Measurements from ENCODE around the gene MED12.

MED12 gene

GRCh38 chrX:71118032-71118984, at the start of gene MED12:
TSS of gene MED12 (plus strand) at chrX:71118596. CDS start at chrX:71118755, 159 bp downstream.
- DNase-seq, result peak; percentile 55

GRCh38 chrX:71070531-71070930, 47.9 kb upstream of the MED12 start:
- no peak for DNase-seq

GRCh38 chrX:71081330-71082123, 36.9 kb upstream of the MED12 start:
- DNase-seq, result peak; percentile 35

GRCh38 chrX:71082124-71082647, 36.2 kb upstream of the MED12 start:
- no peak for DNase-seq

GRCh38 chrX:71082822-71083221, 35.6 kb upstream of the MED12 start:
- no peak for DNase-seq

GRCh38 chrX:71085900-71086299, 32.5 kb upstream of the MED12 start:
- DNase-seq, result no peak

GRCh38 chrX:71091263-71091662, 27.1 kb upstream of the MED12 start:
- no peak for DNase-seq

- no peak for DNase-seq
Observed at GRCh38 chrX:71095033-71095432, 23.4 kb upstream of the MED12 start.

- peak; percentile 75 for DNase-seq
Observed at GRCh38 chrX:71095555-71095980, 22.8 kb upstream of the MED12 start, which contains the start of gene FOXO4. TSS of gene FOXO4 (plus strand) at chrX:71095851. CDS start at chrX:71096529, 678 bp downstream.

- no peak for DNase-seq
Observed at GRCh38 chrX:71095981-71096759, 22.2 kb upstream of the MED12 start.

GRCh38 chrX:71096760-71097032, 21.7 kb upstream of the MED12 start:
- no peak for DNase-seq

GRCh38 chrX:71098302-71098701, 20.1 kb upstream of the MED12 start:
- DNase-seq, result peak; percentile 8

GRCh38 chrX:71098951-71099506, 19.4 kb upstream of the MED12 start:
- DNase-seq, result no peak

GRCh38 chrX:71099736-71100135, 18.7 kb upstream of the MED12 start:
- DNase-seq, result no peak

- DNase-seq, result no peak
Observed at GRCh38 chrX:71100581-71101505, 17.6 kb upstream of the MED12 start.

GRCh38 chrX:71102292-71102691, 16.1 kb upstream of the MED12 start:
- no peak for DNase-seq

GRCh38 chrX:71103110-71103983, 15.0 kb upstream of the MED12 start:
- no peak for DNase-seq

- DNase-seq, result no peak
Observed at GRCh38 chrX:71105628-71106027, 12.8 kb upstream of the MED12 start.

- peak; percentile 7 for DNase-seq
Observed at GRCh38 chrX:71106427-71106826, 12.0 kb upstream of the MED12 start, which contains the start of gene CXorf65. TSS of gene CXorf65 (minus strand) at chrX:71106740. CDS start at chrX:71106556, 184 bp downstream.

- no peak for DNase-seq
Observed at GRCh38 chrX:71107245-71107644, 11.2 kb upstream of the MED12 start.

All from NCI-H226 (cell line).